GM18951 (cell line): Measurements from ENCODE around the gene DNAH1.
"Not testable (repeated sequence)": the region's sequence is repeated elsewhere in the genome, so short reads cannot be mapped to it uniquely, and the experiment has no call there.

Experiments
- POLR2A ChIP-seq: IDR thresholded peaks from 4 replicates; pipeline ENCODE4 v1.6.1; 2011; ENCODE audit warnings: mild to moderate bottlenecking; ENCODE audit not compliant: insufficient read length, insufficient read depth; ENCODE audit errors: extremely low read depth
- in situ Hi-C: fragments of 300-500 bp; cut with MboI; formaldehyde crosslinking; loops from one replicate; pipeline ENCODE4 v1.12.0; 2022; ENCODE audit warnings: low sequenced_read_pairs, mixed read lengths, inconsistent platforms; ENCODE audit not compliant: unreplicated experiment

The DNAH1 gene

GRCh38 chr3:52315977-52316764, at the start of gene DNAH1:
Gene DNAH1, plus strand, starts transcription at chr3:52316319. Its CDS starts 6,124 bp downstream, at chr3:52322443.
- in situ Hi-C loops, result no loop called here
- no peak for TF ChIP-seq POLR2A

GRCh38 chr3:52268036-52268435, 48.1 kb upstream of the DNAH1 start:
- no peak for TF ChIP-seq POLR2A
- in situ Hi-C loops, result no loop called here

- TF ChIP-seq POLR2A, result no peak
- in situ Hi-C loops, result no loop called here
Measured at GRCh38 chr3:52269776-52270175, 46.3 kb upstream of the DNAH1 start.

GRCh38 chr3:52270252-52270754, 45.8 kb upstream of the DNAH1 start:
- TF ChIP-seq POLR2A, result no peak
- in situ Hi-C loops, result no loop called here

GRCh38 chr3:52272172-52272571, 43.9 kb upstream of the DNAH1 start:
- in situ Hi-C loops, result not testable (repeated sequence)

GRCh38 chr3:52272831-52273230, 43.3 kb upstream of the DNAH1 start:
- in situ Hi-C loops, result no loop called here
- TF ChIP-seq POLR2A, result no peak

GRCh38 chr3:52274781-52275180, 41.3 kb upstream of the DNAH1 start:
- in situ Hi-C loops, result not testable (repeated sequence)

GRCh38 chr3:52277071-52277964, 38.8 kb upstream of the DNAH1 start:
- in situ Hi-C loops, result no loop called here
- peak; percentile 64 for TF ChIP-seq POLR2A

- peak; percentile 0 for TF ChIP-seq POLR2A
- in situ Hi-C loops, result no loop called here
Measured at GRCh38 chr3:52277972-52278509, 38.1 kb upstream of the DNAH1 start.

GRCh38 chr3:52278510-52279069, 37.5 kb upstream of the DNAH1 start, which contains the start of gene WDR82:
Gene WDR82, minus strand, starts transcription at chr3:52278649. Its CDS starts 288 bp downstream, at chr3:52278361.
- peak; percentile 95 for TF ChIP-seq POLR2A
- in situ Hi-C loops, result no loop called here

GRCh38 chr3:52279596-52279995, 36.5 kb upstream of the DNAH1 start:
- in situ Hi-C loops, result no loop called here
- no peak for TF ChIP-seq POLR2A

- no peak for TF ChIP-seq POLR2A
- in situ Hi-C loops, result no loop called here
Measured at GRCh38 chr3:52280050-52280461, 36.1 kb upstream of the DNAH1 start.
